ENCODE data around the gene MRPL44.
"Not testable (repeated sequence)": the region's sequence is repeated elsewhere in the genome, so short reads cannot be mapped to it uniquely, and the experiment has no call there.

Gene MRPL44

DNA sequence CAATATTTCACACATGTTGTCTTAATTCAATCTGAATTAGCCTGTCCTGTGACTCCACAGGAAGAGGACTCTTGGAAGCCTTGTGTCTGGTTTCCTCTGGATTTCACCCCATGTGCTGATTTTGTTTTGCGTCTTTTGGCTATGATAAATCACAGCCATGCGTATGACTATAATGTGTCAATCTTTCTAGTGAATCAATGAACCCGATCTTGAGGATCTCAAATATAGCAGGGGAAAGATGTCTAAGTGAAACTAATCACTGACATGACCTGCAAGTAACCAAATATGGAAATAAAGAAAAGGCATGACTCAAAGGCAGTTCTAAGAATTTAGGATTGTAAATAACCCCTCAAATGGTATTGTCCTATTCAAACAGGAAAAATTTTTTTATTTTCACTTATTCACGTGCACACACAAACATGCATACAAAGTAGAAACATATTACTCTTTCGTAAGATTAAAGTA is 20.4 kb upstream of the MRPL44 start:
- no peak for DNase-seq

DNA sequence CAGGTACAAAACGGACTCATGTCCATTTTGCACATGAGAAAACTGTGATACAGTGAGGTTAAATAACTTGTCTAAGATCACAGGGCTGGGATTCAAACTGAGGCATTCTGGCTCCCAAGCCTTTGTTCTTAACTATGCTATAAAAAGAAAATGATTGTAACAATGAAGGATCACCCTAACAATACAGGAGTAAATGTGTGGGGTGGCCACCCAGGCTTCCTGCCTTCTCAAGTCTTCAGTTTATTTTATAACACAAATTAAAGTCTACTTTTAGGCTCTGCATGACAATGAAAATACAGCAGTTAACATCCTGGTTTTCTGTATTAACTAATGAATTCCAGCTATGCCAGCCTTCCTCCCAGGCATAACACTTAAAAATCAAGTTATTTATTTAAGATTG is 19.7 kb upstream of the MRPL44 start:
- DNase-seq, result no peak

DNA sequence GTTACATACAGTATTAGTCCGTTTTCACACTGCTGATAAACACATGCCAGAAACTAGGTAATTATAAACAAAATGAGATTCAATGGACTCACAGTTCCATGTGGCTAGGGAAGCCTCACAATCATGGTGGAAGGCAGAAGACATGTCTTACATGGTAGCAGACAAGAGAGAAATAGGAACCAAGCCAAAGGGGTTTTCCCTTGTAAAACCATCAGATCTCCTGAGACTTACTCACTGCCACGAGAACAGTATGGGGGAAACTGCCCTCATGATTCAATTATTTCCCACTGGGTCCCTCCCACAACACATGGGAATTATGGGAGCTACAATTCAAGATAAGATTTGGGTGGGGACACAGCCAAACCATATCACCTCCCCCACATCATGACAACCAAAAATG is 17.8 kb upstream of the MRPL44 start:
- not testable (repeated sequence) for DNase-seq

DNA sequence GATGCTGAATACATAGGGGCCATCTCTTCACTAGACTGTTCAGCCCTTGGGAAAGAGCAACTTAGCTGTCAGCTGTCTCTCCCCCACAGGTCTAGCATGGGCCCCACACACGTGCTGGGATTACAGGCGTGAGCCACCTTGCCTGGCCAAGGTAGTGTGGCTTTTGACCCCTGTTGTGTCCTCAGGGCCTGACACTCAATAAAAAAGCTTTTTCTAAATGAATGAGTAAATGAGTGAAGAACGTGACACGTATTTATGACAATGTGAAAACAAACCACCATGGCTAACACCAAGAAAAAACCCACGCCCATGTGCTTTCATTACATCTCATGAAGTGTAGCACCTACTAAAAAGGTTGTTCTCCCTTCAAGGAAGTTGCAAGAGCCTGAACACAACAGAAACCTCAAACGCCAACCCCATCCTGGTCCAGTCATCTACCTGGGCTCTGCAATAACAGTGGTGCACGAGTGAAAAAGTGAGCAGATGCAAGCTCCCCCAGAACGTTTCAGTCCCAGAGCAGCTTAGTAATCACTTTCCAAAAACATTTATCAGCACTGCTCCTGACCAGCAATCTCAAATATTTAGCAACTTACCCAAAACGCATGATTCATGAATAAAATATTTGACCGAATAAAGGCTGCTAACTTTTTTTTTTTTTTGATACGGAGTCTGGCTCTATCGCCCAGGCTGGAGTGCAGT is 15.5 kb upstream of the MRPL44 start:
- DNase-seq, result no peak

DNA sequence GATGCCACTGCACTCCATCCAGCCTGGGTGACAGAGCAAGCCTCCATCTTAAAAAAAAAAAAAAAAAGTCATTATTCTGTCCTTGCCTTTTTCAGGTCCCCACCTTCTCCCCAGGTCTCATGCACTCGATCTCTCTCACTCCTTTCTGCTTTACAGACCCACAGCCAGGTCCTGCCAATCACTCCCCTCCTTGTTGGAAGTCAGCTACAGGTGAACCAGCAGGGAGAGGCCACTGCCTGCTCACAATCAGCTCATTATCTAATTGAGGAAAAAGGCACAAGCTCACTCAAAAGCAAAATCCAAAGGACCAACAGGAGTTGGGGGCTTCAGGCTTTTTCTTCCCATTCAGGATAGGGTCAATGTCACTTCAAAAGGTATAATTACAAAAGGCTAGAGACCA is 14.1 kb upstream of the MRPL44 start:
- no peak for DNase-seq

DNA sequence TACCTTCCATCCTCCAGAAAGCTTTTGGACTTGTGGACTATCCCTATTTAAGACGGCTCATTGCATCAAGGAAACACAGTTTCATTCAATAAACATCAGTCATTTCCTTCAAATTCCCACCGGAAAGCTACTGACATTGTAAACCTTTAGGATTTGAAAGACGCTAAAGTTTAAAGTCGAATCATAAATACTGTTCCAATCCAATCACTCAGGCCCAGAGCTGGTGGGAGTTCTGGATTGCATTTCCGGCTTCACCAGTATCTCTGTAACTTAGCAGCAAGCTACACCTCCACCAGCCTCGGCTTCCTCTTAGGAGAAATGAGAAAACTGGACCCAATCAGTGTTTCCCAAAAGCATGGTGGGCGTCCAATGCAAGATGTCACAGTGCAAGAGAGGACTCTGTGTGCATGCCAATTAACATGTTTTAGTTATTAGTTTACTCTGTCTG is 13.7 kb upstream of the MRPL44 start:
- DNase-seq, result no peak

DNA sequence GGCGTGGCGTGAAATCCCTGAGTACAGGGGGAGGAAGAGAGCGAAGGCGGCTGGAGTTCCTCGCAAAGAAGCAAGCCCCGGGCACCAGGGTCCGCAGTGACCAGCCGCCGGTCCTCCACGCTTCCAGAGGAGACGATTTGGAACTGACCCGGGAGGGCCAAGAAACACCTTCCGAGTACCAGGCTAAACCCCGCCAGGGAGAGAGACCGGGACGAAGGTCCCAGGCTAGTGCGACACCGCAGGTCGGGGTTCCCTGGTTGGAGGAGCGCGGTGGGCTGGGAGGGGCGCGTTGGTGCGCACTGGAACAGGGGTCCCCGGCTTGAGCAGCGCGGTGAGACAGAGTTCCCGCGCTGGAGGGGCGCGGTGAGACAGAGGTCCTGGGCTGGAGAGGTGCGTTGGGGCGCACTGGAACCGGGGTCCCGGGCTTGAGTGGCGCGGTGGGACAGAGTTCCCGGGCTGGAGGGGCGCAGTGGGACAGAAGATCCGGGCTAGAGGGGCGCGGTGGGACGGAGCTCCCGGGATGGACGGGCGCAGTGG is 13.0 kb upstream of the MRPL44 start:
- DNase-seq, result no peak

DNA sequence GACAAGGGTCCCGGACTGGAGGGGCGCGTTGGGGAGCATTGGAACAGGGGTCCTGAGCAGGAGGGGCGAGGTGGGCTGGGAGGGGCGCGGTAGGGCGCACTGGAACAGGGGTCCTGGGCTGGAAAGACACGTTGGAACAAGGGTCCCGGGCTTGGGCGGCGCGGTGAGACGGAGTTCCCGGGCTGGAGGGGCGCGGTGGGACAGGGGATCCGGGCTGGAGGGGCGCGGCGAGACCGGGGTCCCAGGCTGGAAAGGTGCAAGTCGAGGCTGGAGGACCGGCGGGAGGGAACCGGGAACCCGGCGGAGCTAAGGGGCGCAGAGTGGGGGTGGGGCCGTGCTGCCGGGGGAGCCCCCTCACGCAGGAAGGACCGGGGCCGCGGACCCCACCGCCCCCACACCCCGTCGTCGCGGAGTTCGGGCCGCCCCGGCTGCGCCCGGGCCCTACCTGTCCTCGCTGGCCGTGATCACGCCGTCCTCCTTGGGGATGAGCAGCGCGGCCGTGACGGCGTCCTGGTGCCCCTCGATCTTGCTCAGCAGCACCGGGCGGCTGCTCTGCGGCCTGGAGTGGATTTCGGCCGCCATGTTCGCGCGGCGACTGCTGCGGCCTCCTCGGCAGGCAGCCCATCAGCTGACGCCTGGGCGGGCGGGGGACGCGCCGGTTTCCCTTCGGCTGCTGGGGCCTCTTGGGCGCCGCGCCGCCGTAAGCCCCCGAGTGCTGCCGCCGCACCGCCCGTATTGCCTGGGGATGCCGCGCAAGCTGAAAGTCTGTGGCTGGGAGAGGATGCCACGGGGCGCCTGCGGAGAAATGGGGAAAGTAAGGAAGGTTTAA is 12.3 kb upstream of the MRPL44 start, which contains the start of gene WDFY1:
Gene WDFY1, minus strand, starts transcription at position 633 of the 829 bp plus-strand sequence. Its CDS starts 51 bp downstream, at position 582.
- peak; percentile 53 for DNase-seq

DNA sequence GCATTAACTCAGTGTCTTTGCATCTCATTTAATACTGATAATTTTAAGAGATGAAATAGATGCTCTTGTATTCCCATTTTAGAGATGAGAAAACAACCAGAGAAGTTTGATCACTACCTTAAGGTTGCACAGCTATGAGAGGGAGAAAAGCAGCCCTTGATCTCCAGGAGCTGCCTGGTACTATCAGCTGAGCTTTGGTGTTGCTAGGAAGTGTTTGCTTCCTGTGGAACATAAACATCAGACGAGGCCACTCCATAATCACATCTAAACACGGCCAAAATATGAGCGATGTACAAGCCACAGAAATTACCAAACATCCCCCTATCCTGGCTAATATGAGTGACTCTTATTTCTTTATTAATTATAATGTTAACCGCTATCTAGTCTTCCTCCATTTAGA is 11.5 kb upstream of the MRPL44 start:
- no peak for DNase-seq

DNA sequence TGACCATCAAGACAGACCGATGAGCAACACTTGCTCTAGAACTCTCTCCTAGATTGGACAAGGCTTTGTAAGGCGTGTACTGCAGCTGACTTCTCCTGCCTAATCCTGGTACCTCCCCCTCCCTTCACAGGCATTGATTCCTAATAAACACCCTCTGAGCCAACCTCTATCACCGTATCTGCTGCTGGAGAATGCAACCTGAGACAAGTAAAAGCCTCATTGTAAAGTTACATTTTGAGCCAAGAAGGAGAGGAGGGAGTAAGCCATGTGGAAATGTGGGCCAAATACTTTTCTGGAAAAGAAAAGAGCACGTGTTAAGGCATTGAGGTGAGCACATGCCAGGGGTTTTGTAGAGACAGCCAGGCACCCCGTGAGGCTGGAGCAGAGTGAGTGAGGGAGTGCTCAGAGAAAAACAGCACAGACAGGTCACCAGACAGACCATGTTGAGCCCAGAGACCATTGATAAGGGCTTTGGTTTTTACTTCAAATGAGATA is 9.5 kb upstream of the MRPL44 start:
- DNase-seq, result no peak

DNA sequence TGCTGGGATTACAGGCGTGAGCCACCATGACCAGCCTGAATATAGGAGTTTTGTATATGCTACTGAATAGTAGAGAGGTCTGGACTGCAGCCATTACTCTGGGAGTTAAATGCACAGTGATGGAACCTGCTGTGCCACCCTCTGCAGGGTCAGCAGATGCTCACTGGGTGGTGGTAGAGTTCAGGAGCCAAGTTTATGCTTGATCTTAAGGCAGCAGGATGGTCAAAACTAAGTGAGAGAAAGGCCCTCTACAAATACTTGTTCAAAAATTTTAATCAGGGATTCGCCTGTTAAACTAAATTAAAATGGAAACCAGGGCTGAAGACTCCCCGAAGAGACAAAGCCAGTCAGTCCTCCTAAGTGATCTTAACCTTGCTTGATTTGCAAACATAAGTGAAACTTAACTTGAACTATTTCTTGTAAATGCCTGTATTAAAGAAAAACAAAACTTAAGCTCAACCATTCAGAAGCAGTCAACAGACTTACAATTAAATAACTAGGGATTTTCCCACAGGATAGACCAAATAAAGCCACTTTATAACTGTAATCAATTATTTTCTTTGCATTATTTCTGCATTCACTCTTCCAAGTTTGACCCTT is 7.9 kb upstream of the MRPL44 start:
- DNase-seq, result no peak

DNA sequence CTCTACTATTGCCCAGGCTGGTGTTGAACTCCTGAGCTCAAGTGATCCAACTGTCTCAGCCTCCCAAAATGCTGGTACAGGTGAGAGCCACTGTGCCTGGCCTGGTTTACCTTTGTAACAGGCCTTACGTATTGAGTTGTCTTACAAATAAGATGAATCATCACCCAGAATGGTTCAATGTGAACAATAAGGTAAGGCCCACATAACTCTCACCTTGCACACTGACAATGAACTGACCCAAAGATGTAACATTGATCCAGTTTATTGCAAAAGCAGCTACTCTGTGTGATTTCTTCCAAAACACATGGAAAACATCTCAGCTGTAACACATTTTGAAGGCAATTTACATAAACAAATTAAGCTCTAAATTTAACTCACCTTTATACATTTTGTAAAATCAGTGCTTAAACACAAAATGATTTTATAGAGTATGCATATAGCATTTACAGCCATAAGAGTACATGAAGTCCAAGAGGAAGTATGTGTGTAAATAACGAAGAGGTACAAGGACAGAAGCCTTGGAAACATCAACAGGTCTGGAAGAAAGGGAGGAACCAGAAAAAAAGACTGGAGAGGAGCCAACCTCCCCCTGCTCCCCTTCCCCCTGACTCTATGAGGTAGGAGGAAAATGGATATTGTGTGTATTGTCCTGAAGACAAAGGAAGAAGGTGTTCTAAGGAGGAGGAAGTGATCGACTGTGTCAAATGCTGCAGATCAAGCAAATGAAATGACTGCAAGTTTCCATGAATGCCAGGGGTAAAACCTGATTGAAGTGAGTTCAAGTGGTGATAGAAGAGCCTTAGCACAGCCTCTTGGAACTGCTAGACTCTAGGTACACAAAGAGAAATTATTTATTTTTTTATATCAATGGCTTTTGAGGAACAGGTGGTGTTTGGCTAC is 6.6 kb upstream of the MRPL44 start:
- DNase-seq, result no peak

DNA sequence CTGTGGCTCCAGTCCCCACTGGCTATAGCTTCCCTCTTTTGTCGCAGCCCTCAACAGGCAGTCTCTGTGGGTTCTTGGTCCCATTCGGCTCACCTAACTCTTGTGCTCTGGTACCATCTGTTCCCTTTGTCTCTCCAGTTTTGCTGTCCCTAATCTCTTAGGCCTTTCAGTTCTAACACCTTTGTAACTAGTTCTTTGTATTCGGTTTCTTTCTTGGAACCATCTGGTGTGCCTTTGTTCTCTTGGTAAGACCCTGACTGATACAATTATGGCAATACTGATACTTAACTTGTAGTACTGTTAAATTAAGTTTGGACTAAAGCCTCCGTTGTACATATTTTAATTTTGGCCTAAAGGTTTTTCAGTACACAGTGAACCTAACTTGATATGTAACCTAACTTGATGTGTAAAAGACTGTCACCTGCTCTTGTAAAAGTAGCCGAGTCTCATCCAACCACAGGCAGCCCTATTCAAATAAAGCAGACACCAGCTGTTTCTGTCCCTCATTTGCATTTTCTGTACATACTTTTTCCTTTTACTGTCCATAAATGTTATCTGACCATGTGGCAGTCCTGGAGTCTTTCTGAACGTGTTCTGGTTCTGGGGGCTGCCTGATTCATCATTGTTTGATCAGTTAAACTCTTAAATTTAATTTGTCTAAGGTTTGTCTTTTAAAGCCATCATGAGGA is 4.8 kb upstream of the MRPL44 start:
- DNase-seq, result no peak

DNA sequence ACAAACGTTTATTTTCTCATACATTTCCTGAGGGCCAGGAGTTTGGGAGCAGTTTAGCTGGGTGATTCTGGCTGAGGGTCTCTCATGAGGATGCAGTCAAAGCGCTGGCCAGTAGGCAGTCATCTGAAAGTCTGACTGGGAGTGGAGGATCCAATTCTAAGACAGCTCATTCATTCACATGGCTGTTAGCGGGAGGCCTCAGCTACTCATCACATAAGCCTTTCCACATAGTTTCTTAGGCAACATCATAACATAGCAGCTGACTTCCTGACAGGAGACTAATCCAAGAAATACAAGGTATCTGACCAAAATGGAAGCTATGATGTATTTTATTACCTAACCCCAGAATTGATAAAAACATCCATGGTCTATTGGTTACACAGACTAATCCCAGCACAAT is 2.9 kb upstream of the MRPL44 start:
- no peak for DNase-seq

DNA sequence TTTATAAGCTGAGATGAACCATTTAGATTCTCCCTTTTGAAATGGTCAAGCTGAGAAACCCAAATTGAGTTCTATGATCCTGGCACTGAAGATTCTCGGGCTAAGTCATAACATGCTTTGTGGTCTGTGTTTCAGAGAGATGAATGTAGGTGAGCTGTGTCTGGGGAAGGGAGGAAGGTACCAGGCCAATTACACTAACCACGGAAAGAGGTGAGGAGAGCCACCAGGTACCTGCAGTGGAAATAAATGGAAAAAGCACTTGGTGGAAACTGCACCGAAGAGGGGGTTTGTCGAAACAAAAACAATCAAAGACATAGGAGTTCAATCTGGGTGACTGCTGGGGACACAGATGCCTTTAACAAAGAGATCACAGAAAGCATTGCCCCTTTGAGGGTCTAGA is 963 bp upstream of the MRPL44 start:
- no peak for DNase-seq

DNA sequence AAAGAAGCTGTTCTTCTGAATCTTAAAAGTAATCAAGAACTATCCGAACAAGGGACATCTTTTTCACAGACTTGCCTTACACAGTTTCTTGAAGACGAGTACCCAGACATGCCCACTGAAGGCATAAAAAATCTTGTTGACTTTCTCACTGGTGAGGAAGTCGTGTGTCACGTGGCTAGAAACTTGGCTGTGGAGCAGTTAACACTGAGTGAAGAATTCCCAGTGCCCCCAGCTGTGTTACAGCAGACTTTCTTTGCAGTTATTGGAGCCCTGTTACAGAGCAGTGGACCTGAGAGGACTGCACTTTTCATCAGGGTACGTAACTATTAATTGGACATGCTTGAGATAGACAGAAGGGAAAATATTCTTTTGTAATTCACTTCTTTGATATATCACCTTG is 2.4 kb downstream of the MRPL44 start:
- no peak for DNase-seq

DNA sequence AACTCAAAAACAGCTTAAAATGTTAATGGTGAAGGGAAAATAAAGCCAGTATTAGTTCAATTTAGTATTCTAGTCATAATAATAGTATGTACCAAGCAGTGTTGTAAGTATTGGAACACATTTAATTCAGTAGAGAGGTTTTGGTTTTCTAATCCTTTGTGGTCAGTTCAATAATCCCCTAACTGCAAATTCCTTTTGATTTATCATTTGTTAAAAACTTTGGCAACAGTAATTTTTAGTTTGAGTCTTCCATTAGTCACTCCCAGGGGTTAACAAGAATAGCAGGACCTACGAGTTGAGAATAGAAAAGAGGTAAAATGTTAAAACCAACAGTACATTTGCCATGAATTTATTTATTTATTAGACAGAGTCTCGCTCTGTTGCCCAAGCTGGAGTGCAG is 10.7 kb downstream of the MRPL44 start:
- DNase-seq, result no peak

DNA sequence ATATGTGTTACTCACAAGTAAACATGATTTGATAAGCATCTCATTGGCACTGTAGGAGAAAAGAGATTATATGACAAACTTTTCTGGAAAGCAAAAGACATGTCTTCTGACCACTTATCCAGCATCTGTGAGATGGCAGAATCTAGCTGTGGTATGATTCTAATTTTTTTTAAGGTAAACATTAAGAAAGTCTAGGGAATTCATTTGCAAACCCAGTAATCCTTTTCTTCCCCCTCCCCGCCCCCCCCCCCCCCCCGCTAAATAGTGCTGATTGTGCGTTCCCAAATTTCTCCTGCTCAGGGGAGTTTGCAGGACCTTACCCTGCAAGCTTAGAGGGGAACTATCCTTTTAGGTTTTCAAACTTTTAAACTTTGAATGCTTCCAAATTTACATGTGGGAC is 12.1 kb downstream of the MRPL44 start:
- DNase-seq, result no peak

DNA sequence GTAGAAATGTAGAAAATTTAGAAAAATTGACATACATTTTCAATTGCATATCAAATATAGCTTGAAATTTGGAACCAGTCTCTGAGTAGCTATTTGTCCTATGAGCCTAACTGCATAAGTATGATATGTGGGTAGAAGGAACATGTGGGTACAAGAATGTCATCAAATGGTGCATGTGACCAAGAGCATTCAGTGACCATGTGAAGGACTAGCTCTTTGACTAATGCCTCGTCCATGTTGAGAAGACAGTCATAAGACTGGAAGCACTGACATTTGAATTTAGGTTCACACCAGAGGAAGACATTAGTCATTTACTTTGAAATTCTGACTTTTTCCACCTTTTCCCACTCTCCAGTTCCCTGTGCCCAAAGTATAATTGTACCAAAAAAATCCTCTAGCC is 12.6 kb downstream of the MRPL44 start:
- DNase-seq, result no peak

DNA sequence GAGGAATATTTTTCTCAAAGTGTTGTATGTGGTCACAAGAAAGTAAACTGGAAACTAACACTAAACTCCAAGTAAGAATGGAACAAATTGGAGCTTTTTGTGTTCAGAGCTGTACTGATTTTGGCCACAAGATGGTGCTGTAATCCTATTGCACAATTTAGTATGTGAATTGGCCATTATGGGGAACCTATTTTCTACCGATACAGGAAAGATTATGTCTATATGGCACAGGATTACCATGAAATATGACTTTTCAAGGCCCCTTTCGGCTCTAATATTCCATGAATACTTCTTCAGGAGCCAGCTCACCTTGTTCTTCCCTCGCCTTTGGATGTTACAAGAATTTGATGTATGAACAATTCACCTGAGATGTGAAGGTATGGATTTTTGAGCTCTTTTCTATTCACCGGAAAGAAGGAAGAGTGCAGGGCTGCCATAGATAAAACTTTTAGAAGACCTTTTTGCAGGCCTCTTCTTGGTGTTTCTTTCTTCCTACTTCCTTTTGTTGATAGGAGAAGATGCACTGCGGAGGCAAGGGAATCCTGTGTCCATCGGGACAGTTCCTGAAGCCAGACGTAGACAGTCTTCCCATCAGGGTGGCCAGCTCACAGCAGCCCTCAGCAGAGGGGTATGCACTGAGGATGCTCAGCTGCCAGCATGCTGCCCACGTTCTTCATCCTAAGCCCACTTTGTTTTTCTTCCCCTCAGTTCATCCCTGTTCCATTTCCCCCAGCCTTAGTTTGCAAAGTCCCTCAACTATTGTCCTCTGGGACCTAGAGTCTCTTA is 13.3 kb downstream of the MRPL44 start:
- DNase-seq, result peak; percentile 63

DNA sequence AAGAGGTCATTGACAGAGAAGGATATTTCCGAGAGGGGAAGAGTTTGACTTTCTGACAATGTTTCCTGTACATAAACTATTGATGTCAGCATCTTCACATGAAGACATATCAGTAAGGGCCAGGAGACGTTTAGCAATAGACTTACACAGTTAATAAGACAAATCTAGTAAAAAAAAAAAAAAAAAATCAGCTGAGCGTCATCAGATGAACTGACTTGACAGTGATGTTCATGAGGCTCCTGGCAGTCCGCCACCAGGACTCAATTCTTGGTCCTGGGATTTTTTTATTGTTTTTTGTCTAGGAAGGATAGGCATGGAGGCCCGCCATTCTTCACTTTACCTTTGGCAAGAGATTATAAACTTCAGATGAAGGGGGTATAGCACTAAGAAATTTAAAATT is 14.5 kb downstream of the MRPL44 start:
- DNase-seq, result no peak
